Rectal smooth muscle tissue (tissue), 1 donor: ENCODE measurements around the gene PELI2.

Experiments used
- H3K27ac ChIP-seq: one replicate; pipeline ENCODE4 v1.7.0; 2013; ENCODE audit warnings: low read depth, low read length, inconsistent platforms
- H3K27me3 ChIP-seq: one replicate; pipeline ENCODE4 v1.7.0; 2013; ENCODE audit warnings: low read length; ENCODE audit not compliant: control insufficient read depth, insufficient read depth
- H3K36me3 ChIP-seq: one replicate; pipeline ENCODE4 v1.7.0; 2013; ENCODE audit warnings: low read length; ENCODE audit not compliant: control insufficient read depth, insufficient read depth
- H3K4me1 ChIP-seq: one replicate; pipeline ENCODE4 v1.7.0; 2013; ENCODE audit warnings: low read length; ENCODE audit not compliant: control insufficient read depth, insufficient read depth
- H3K4me3 ChIP-seq: one replicate; pipeline ENCODE4 v1.7.0; 2013; ENCODE audit warnings: low read length
- H3K9ac ChIP-seq: one replicate; pipeline ENCODE4 v1.7.0; 2013; ENCODE audit warnings: low read length

Gene PELI2, protein sequence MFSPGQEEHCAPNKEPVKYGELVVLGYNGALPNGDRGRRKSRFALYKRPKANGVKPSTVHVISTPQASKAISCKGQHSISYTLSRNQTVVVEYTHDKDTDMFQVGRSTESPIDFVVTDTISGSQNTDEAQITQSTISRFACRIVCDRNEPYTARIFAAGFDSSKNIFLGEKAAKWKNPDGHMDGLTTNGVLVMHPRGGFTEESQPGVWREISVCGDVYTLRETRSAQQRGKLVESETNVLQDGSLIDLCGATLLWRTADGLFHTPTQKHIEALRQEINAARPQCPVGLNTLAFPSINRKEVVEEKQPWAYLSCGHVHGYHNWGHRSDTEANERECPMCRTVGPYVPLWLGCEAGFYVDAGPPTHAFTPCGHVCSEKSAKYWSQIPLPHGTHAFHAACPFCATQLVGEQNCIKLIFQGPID

GRCh38 chr14:56117765-56118610 lies at the start of gene PELI2:
TSS of gene PELI2 (plus strand) at chr14:56118411. CDS start at chr14:56118661, 250 bp downstream.
- Histone ChIP-seq H3K9ac (peak within 1 kb of the TSS; percentile 66), H3K27ac (peak within 1 kb of the TSS; percentile 85), H3K27me3 (no peaks in the 10 kb centered on the region), H3K4me3 (peak within 1 kb of the TSS; percentile 86), H3K4me1 (peaks cover 6% of the 10 kb centered on the region), H3K36me3 (no peaks in the 10 kb centered on the region)

DNA sequence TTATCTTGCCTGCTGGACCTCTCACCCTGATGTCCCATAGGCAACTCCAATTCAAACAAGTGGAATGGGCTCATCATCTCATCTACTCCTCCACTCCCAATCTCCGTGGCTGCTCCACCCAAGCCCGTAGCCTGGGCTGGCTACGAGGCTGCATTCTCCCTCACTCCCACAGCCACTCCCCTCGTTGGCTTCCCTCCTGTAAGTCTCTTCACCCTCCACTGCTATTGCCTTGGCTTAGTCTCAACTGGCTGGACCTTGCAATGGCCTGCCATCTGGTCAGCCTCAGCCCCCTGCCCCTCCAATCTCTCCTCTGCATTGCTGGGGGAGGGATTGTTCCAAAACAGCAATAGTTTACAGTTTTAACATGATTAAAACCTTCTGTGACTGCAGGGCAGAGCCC lies 44.4 kb upstream of the PELI2 start:
- no peak overlapping the region for H3K27ac ChIP-seq
- peaks cover 4% of the 10 kb centered on the region for H3K4me1 ChIP-seq
- H3K9ac ChIP-seq = no peak overlapping the region
- H3K27me3 ChIP-seq = no peaks in the 10 kb centered on the region
- H3K36me3 ChIP-seq = no peaks in the 10 kb centered on the region
- no peak overlapping the region for H3K4me3 ChIP-seq

GRCh38 chr14:56075301-56075700 lies 42.9 kb upstream of the PELI2 start:
- H3K4me1 ChIP-seq = peaks cover 4% of the 10 kb centered on the region
- no peak overlapping the region for H3K9ac ChIP-seq
- H3K27me3 ChIP-seq = no peaks in the 10 kb centered on the region
- no peak overlapping the region for H3K27ac ChIP-seq
- no peaks in the 10 kb centered on the region for H3K36me3 ChIP-seq
- H3K4me3 ChIP-seq = no peak overlapping the region

GRCh38 chr14:56081139-56081538 lies 37.1 kb upstream of the PELI2 start:
- no peak overlapping the region for H3K27ac ChIP-seq
- H3K9ac ChIP-seq = no peak overlapping the region
- H3K27me3 ChIP-seq = no peaks in the 10 kb centered on the region
- H3K4me1 ChIP-seq = no peaks in the 10 kb centered on the region
- no peak overlapping the region for H3K4me3 ChIP-seq
- H3K36me3 ChIP-seq = no peaks in the 10 kb centered on the region

DNA sequence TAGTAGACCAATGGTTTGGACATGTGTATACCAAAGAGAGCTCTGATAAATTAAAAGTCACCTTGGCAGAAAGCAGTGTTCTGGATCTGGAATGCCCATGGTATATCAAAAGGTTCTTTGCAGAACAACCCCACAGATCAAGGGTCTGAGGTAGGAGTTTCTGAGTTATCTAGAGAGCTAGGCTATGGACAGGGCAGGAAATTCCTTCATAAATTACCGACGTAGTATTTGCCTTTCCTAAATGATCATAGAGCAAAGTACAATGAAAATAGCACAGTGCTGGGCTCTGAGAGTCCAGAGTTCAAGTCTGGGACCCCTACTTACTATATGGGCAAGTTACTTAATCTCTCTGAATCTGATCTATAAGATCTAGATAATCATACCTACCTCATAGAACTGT lies 35.3 kb upstream of the PELI2 start:
- Histone ChIP-seq H3K27ac (no peak overlapping the region), H3K36me3 (no peaks in the 10 kb centered on the region), H3K9ac (no peak overlapping the region), H3K4me1 (peaks cover under 1% of the 10 kb centered on the region), H3K27me3 (no peaks in the 10 kb centered on the region), H3K4me3 (no peak overlapping the region)

GRCh38 chr14:56085471-56085870 lies 32.7 kb upstream of the PELI2 start:
- H3K36me3 ChIP-seq = no peaks in the 10 kb centered on the region
- H3K27ac ChIP-seq = no peak overlapping the region
- no peak overlapping the region for H3K4me3 ChIP-seq
- H3K4me1 ChIP-seq = peaks cover 7% of the 10 kb centered on the region
- H3K9ac ChIP-seq = no peak overlapping the region
- no peaks in the 10 kb centered on the region for H3K27me3 ChIP-seq

GRCh38 chr14:56087671-56088471 lies 30.3 kb upstream of the PELI2 start:
- H3K27me3 ChIP-seq = no peaks in the 10 kb centered on the region
- H3K4me3 ChIP-seq = no peak overlapping the region
- H3K36me3 ChIP-seq = no peaks in the 10 kb centered on the region
- peak overlapping the region; percentile 44 for H3K27ac ChIP-seq
- peaks cover 7% of the 10 kb centered on the region for H3K4me1 ChIP-seq
- no peak overlapping the region for H3K9ac ChIP-seq

GRCh38 chr14:56088941-56089340 lies 29.3 kb upstream of the PELI2 start:
- Histone ChIP-seq H3K27me3 (no peaks in the 10 kb centered on the region), H3K4me1 (peaks cover 7% of the 10 kb centered on the region), H3K27ac (no peak overlapping the region), H3K36me3 (no peaks in the 10 kb centered on the region), H3K9ac (no peak overlapping the region), H3K4me3 (no peak overlapping the region)

- H3K27ac ChIP-seq = no peak overlapping the region
- H3K4me1 ChIP-seq = peaks cover 7% of the 10 kb centered on the region
- no peak overlapping the region for H3K9ac ChIP-seq
- H3K4me3 ChIP-seq = no peak overlapping the region
- H3K36me3 ChIP-seq = no peaks in the 10 kb centered on the region
- no peaks in the 10 kb centered on the region for H3K27me3 ChIP-seq
Measured at GRCh38 chr14:56092763-56093162, 25.4 kb upstream of the PELI2 start.

- Histone ChIP-seq H3K4me3 (no peak overlapping the region), H3K36me3 (no peaks in the 10 kb centered on the region), H3K27me3 (no peaks in the 10 kb centered on the region), H3K4me1 (no peaks in the 10 kb centered on the region), H3K27ac (no peak overlapping the region), H3K9ac (no peak overlapping the region)
Measured at GRCh38 chr14:56094076-56094475, 24.1 kb upstream of the PELI2 start.

- Histone ChIP-seq H3K27ac (no peak overlapping the region), H3K36me3 (no peaks in the 10 kb centered on the region), H3K27me3 (no peaks in the 10 kb centered on the region), H3K9ac (no peak overlapping the region), H3K4me3 (no peak overlapping the region), H3K4me1 (no peaks in the 10 kb centered on the region)
Measured at GRCh38 chr14:56098021-56098420, 20.2 kb upstream of the PELI2 start.
